ENCODE data around the gene SIM2.

SIM2 gene

GRCh38 chr21:36724660-36725059, 25.7 kb downstream of the SIM2 start:
- H3K9ac ChIP-seq, result no peak overlapping the region
- no peaks in the 10 kb centered on the region for H4K20me1 ChIP-seq (ENCODE audit: insufficient read depth)
- no peaks in the 10 kb centered on the region for H3K79me2 ChIP-seq (ENCODE audit: insufficient read depth, low read depth)
- H3K36me3 ChIP-seq (ENCODE audit: insufficient read depth), result no peaks in the 10 kb centered on the region
- H3K4me1 ChIP-seq (ENCODE audit: low read depth, poor library complexity, severe bottlenecking), result no peaks in the 10 kb centered on the region
- no peak overlapping the region for H3K27ac ChIP-seq
- H3K4me3 ChIP-seq (IDR thresholded peaks at IDR 0.05; ENCODE audit: insufficient read depth, low read depth, low read length), result no peak overlapping the region
- no peak overlapping the region for H2AFZ ChIP-seq (ENCODE audit: low read depth)
- TF ChIP-seq CTCF (conservative IDR thresholded peaks at IDR 0.05; ENCODE audit: low read depth, low read length), result no peak
- no peaks in the 10 kb centered on the region for H3K27me3 ChIP-seq (ENCODE audit: insufficient read depth, low read depth)
- no peak overlapping the region for H3K4me2 ChIP-seq

GRCh38 chr21:36725793-36726386, 27.0 kb downstream of the SIM2 start:
- no peaks in the 10 kb centered on the region for H3K79me2 ChIP-seq (ENCODE audit: insufficient read depth, low read depth)
- H3K4me1 ChIP-seq (ENCODE audit: low read depth, poor library complexity, severe bottlenecking), result no peaks in the 10 kb centered on the region
- H3K27me3 ChIP-seq (ENCODE audit: insufficient read depth, low read depth), result no peaks in the 10 kb centered on the region
- no peaks in the 10 kb centered on the region for H4K20me1 ChIP-seq (ENCODE audit: insufficient read depth)
- no peak for TF ChIP-seq CTCF (conservative IDR thresholded peaks at IDR 0.05; ENCODE audit: low read depth, low read length)
- no peak overlapping the region for H3K27ac ChIP-seq
- H3K9ac ChIP-seq, result no peak overlapping the region
- H3K36me3 ChIP-seq (ENCODE audit: insufficient read depth), result no peaks in the 10 kb centered on the region
- H3K4me2 ChIP-seq, result no peak overlapping the region
- H2AFZ ChIP-seq (ENCODE audit: low read depth), result no peak overlapping the region
- H3K4me3 ChIP-seq (IDR thresholded peaks at IDR 0.05; ENCODE audit: insufficient read depth, low read depth, low read length), result no peak overlapping the region

- Histone ChIP-seq H3K36me3 (ENCODE audit: insufficient read depth) (no peaks in the 10 kb centered on the region), H3K4me1 (ENCODE audit: low read depth, poor library complexity, severe bottlenecking) (no peaks in the 10 kb centered on the region), H3K27me3 (ENCODE audit: insufficient read depth, low read depth) (no peaks in the 10 kb centered on the region), H3K4me3 (IDR thresholded peaks at IDR 0.05; ENCODE audit: insufficient read depth, low read depth, low read length) (no peak overlapping the region), H3K9ac (no peak overlapping the region), H4K20me1 (ENCODE audit: insufficient read depth) (no peaks in the 10 kb centered on the region), H3K79me2 (ENCODE audit: insufficient read depth, low read depth) (no peaks in the 10 kb centered on the region), H3K27ac (no peak overlapping the region), H3K4me2 (no peak overlapping the region), H2AFZ (ENCODE audit: low read depth) (no peak overlapping the region)
- no peak for TF ChIP-seq CTCF (conservative IDR thresholded peaks at IDR 0.05; ENCODE audit: low read depth, low read length)
Observed at GRCh38 chr21:36727866-36728265, 29.0 kb downstream of the SIM2 start.

GRCh38 chr21:36728371-36729111, 29.6 kb downstream of the SIM2 start:
- no peak for TF ChIP-seq CTCF (conservative IDR thresholded peaks at IDR 0.05; ENCODE audit: low read depth, low read length)
- no peak overlapping the region for H3K4me2 ChIP-seq
- H3K27me3 ChIP-seq (ENCODE audit: insufficient read depth, low read depth), result no peaks in the 10 kb centered on the region
- H3K4me3 ChIP-seq (IDR thresholded peaks at IDR 0.05; ENCODE audit: insufficient read depth, low read depth, low read length), result no peak overlapping the region
- no peaks in the 10 kb centered on the region for H4K20me1 ChIP-seq (ENCODE audit: insufficient read depth)
- H3K36me3 ChIP-seq (ENCODE audit: insufficient read depth), result no peaks in the 10 kb centered on the region
- no peak overlapping the region for H2AFZ ChIP-seq (ENCODE audit: low read depth)
- H3K9ac ChIP-seq, result no peak overlapping the region
- H3K79me2 ChIP-seq (ENCODE audit: insufficient read depth, low read depth), result no peaks in the 10 kb centered on the region
- H3K4me1 ChIP-seq (ENCODE audit: low read depth, poor library complexity, severe bottlenecking), result no peaks in the 10 kb centered on the region
- H3K27ac ChIP-seq, result no peak overlapping the region

All from KMS-11 (cell line).